ENCODE results near the gene HIPK2.

The HIPK2 gene

DNA sequence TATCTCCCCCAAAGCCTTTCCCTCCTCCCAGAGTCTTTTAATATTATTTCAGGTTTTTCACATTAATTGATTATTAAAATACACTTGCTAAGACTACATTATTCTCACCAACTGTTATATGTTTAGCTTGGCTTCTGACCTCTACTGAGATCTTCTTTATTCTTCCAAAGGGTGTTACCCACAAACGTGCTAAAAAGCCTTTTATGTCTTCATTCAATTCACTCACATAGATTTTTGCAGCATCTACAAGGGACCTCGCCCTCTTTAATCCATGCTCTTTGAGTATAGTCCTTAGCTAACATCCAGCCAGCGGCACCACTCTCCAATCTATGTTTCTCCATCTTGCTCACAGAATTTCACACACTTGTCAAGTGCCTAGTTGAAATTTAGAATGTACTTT is 115.9 kb downstream of the HIPK2 start:
- no peak overlapping the region for H3K27ac ChIP-seq
- no peak for DNase-seq (ENCODE audit: low read depth, low spot score)

DNA sequence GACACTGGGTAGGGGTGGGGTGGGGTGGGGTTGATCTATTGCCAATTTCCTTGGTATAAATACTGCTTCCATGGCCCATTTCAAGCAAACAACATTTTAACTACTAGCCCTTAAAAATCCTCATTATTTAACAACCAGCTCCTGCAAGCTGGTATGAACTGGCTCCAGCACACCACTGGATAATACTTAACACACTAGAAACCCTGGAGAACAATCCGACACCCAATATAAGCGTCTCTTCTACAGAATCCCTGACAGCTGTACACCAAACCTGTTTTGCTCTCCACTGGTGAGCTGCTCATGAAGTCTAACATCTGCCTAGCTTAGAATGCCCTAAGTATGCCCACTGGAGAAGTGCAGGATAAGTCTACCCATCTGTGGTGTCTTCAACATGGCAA is 116.8 kb downstream of the HIPK2 start:
- DNase-seq (ENCODE audit: low read depth, low spot score) = no peak
- Histone ChIP-seq H3K9ac (ENCODE audit: insufficient read length) (no peak overlapping the region), H3K36me3 (ENCODE audit: insufficient read depth, low read length) (no peaks in the 10 kb centered on the region), H3K27ac (no peak overlapping the region), H3K4me3 (no peak overlapping the region), H3K9me3 (ENCODE audit: low read depth, low read length) (no peaks in the 10 kb centered on the region)
- TF ChIP-seq EZH2 (IDR thresholded peaks at IDR 0.05) (no peak), POLR2AphosphoS5 (IDR thresholded peaks at IDR 0.05; ENCODE audit: borderline replicate concordance, low read depth, low read length) (no peak), FOXP2 (optimal IDR thresholded peaks at IDR 0.05; ENCODE audit: control extremely low read depth, extremely low read length, insufficient read depth) (no peak)

More for the DNA sequence above, 115.9 kb downstream of the HIPK2 start:
- Histone ChIP-seq H3K4me3 (no peak overlapping the region), H3K9me3 (ENCODE audit: low read depth, low read length) (no peaks in the 10 kb centered on the region), H3K9ac (ENCODE audit: insufficient read length) (no peak overlapping the region), H3K36me3 (ENCODE audit: insufficient read depth, low read length) (no peaks in the 10 kb centered on the region)
- TF ChIP-seq FOXP2 (optimal IDR thresholded peaks at IDR 0.05; ENCODE audit: control extremely low read depth, extremely low read length, insufficient read depth) = no peak
- TF ChIP-seq POLR2AphosphoS5 (IDR thresholded peaks at IDR 0.05; ENCODE audit: borderline replicate concordance, low read depth, low read length) = no peak
- no peak for TF ChIP-seq EZH2 (IDR thresholded peaks at IDR 0.05)

DNA sequence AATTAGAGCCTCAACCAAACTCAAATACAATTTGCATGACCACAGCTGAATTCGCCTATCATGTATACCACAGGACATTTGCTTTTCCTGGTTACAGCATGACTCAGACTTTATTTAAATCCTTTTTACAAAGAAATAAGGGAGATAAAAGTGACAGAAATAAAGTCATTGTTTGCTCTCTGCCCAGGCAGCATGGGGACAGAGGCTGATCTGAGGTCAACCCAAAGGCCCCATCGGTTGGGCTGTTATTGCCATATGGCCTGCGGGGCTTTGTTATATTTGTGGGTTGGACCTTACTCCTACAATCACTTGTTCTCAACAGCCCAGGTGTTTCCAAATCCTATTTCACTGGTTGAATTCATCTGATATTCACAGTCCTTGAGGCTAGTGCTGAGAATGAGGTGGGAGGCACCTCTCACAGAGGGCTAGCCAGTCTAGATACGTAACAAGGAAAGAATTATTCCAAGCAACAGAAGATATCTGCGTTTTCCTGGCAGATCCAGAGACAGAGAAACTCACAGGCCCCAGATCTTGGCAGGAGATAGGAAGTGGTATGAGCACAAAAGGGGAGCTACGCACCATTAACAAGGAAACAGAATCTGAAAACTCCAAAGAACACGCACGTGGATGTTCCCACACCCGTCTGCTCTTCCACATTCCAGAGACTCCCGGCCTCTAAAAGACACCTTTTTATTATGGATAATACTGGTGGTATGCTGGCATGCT is 117.3 kb downstream of the HIPK2 start:
- Histone ChIP-seq H3K9me3 (ENCODE audit: low read depth, low read length) (no peaks in the 10 kb centered on the region), H3K9ac (ENCODE audit: insufficient read length) (no peak overlapping the region), H3K27ac (no peak overlapping the region), H3K4me3 (no peak overlapping the region), H3K36me3 (ENCODE audit: insufficient read depth, low read length) (no peaks in the 10 kb centered on the region)
- TF ChIP-seq FOXP2 (optimal IDR thresholded peaks at IDR 0.05; ENCODE audit: control extremely low read depth, extremely low read length, insufficient read depth) (no peak), EZH2 (IDR thresholded peaks at IDR 0.05) (no peak), POLR2AphosphoS5 (IDR thresholded peaks at IDR 0.05; ENCODE audit: borderline replicate concordance, low read depth, low read length) (no peak)
- DNase-seq (ENCODE audit: low read depth, low spot score) = no peak

DNA sequence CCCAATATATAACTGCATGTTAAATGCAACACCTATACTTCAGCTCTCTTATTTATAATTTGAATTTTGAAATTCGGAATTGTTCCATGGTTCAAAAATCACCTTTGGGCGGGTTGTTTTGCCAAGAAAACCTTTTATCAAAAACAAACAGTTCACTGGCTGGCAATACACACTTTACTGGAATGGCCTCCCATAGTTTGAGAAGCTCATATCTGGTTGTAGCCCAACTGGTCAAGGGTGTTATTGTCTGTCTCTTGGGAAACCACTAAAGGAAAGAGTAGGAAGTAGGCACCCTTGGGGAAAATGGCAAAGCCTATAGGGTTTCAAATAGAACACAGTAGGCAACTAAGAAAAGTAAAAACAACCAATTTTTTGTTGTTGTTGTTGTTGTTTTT is 117.9 kb downstream of the HIPK2 start:
- TF ChIP-seq EZH2 (IDR thresholded peaks at IDR 0.05) (no peak), POLR2AphosphoS5 (IDR thresholded peaks at IDR 0.05; ENCODE audit: borderline replicate concordance, low read depth, low read length) (no peak), FOXP2 (optimal IDR thresholded peaks at IDR 0.05; ENCODE audit: control extremely low read depth, extremely low read length, insufficient read depth) (no peak)
- no peak overlapping the region for H3K27ac ChIP-seq
- H3K9ac ChIP-seq (ENCODE audit: insufficient read length) = no peak overlapping the region
- H3K36me3 ChIP-seq (ENCODE audit: insufficient read depth, low read length) = no peaks in the 10 kb centered on the region
- DNase-seq (ENCODE audit: low read depth, low spot score) = no peak
- H3K9me3 ChIP-seq (ENCODE audit: low read depth, low read length) = no peaks in the 10 kb centered on the region
- no peak overlapping the region for H3K4me3 ChIP-seq

DNA sequence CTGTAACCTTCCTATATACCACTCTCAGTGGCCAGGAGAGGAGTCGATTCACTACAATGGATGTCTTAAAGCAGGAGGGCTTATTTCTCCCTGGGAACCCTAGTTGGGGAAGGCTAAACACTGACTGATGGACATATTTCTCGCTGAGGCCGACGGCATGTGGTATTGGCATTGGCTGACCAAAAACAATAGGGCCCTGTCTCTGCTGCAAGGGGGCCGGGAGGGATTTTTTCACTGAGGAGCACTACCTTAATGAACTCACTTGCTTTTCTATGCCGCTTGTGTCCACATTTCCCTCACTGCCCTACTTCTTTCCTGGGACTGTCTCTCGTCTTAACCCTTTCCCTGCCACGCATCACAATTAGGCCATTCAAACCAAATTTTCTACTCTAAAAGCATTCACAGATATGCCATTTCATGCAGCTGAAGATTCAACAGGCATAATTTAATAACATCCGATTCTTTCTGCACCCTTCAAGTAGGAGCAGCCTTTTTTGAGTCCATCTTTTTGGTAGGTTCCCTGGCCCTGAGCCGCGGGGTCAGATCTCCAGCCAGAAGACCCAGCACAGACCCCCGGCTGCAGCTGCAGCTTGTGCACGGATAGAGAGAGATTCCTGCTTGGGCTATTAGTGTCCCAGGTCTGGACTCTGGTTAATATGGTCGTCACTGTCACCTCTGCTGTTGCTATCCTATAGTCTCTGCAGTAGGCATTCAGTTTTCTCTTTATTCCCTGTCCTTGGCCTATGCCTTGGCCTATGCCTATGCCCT is 118.7 kb downstream of the HIPK2 start:
- H3K36me3 ChIP-seq (ENCODE audit: insufficient read depth, low read length) = no peaks in the 10 kb centered on the region
- no peak overlapping the region for H3K27ac ChIP-seq
- H3K9me3 ChIP-seq (ENCODE audit: low read depth, low read length) = no peaks in the 10 kb centered on the region
- no peak overlapping the region for H3K9ac ChIP-seq (ENCODE audit: insufficient read length)
- H3K4me3 ChIP-seq = no peak overlapping the region
- TF ChIP-seq FOXP2 (optimal IDR thresholded peaks at IDR 0.05; ENCODE audit: control extremely low read depth, extremely low read length, insufficient read depth) = no peak
- TF ChIP-seq EZH2 (IDR thresholded peaks at IDR 0.05) = no peak
- TF ChIP-seq POLR2AphosphoS5 (IDR thresholded peaks at IDR 0.05; ENCODE audit: borderline replicate concordance, low read depth, low read length) = no peak
- no peak for DNase-seq (ENCODE audit: low read depth, low spot score)

DNA sequence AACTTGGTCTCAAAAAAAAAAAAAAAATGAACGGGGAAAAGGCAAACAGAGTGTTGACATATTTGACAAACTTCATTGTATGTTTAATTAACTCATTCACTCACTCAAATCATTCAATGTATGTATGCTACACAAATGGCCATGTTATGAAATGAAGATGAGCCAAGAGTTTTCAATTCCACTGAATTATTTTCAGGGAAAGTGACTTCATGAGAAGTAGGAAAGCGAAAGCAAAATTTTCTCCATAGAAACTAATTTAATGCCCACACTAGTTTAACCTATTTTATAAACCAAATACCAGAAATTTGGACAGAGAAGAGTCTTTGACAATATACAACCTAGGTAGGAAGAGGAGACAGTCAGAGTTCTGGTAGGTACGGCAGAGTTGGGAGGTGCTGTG is 119.5 kb downstream of the HIPK2 start:
- H3K36me3 ChIP-seq (ENCODE audit: insufficient read depth, low read length) = no peaks in the 10 kb centered on the region
- TF ChIP-seq EZH2 (IDR thresholded peaks at IDR 0.05) (no peak), POLR2AphosphoS5 (IDR thresholded peaks at IDR 0.05; ENCODE audit: borderline replicate concordance, low read depth, low read length) (no peak), FOXP2 (optimal IDR thresholded peaks at IDR 0.05; ENCODE audit: control extremely low read depth, extremely low read length, insufficient read depth) (no peak)

DNA sequence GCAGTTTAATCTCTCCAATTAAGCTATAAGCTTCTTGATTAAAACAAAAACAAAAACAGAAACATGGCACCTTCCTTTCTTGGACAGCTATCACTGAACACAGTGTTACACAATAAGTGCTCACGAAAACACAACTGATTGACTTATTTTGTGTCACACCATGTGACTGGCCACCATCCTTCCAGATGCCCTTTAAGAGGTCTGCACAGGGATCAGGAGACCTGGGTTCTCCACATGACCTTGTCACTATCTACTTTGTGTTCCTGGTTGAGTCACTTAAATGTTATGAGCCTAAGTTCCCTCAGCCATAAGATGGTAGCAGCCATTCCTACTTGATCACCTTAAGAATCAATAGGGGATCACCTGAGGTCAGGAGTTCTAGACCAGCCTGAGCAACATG is 120.1 kb downstream of the HIPK2 start:
- no peak for DNase-seq (ENCODE audit: low read depth, low spot score)
- no peak overlapping the region for H3K9ac ChIP-seq (ENCODE audit: insufficient read length)
- TF ChIP-seq POLR2AphosphoS5 (IDR thresholded peaks at IDR 0.05; ENCODE audit: borderline replicate concordance, low read depth, low read length) = no peak
- no peak for TF ChIP-seq EZH2 (IDR thresholded peaks at IDR 0.05)
- no peak for TF ChIP-seq FOXP2 (optimal IDR thresholded peaks at IDR 0.05; ENCODE audit: control extremely low read depth, extremely low read length, insufficient read depth)
- H3K27ac ChIP-seq = no peak overlapping the region
- H3K9me3 ChIP-seq (ENCODE audit: low read depth, low read length) = no peaks in the 10 kb centered on the region
- H3K4me3 ChIP-seq = no peak overlapping the region
- no peaks in the 10 kb centered on the region for H3K36me3 ChIP-seq (ENCODE audit: insufficient read depth, low read length)

More for the DNA sequence above, 119.5 kb downstream of the HIPK2 start:
- no peak overlapping the region for H3K4me3 ChIP-seq
- H3K9me3 ChIP-seq (ENCODE audit: low read depth, low read length) = no peaks in the 10 kb centered on the region
- no peak overlapping the region for H3K27ac ChIP-seq
- no peak for DNase-seq (ENCODE audit: low read depth, low spot score)
- no peak overlapping the region for H3K9ac ChIP-seq (ENCODE audit: insufficient read length)

DNA sequence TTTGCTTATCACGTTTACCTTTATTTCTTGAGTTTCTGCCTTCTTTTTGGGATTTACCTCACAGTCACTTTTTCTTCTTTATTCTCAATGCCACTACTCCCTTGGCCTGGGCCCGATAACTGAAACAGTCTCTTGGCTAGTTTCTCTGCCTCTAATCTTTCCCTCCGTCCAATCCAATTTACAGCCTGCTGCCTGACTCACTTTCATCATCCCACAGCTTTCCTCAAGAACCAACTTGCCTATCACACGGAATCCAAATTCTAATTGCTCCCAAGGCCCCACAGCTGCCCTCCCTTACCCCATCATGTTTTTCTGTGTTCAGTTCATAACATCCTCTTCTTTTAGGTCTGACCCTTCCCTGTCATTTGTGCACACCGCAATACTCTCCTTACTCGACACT is 121.4 kb downstream of the HIPK2 start:
- Histone ChIP-seq H3K36me3 (ENCODE audit: insufficient read depth, low read length) (no peaks in the 10 kb centered on the region), H3K27ac (no peak overlapping the region)
- TF ChIP-seq FOXP2 (optimal IDR thresholded peaks at IDR 0.05; ENCODE audit: control extremely low read depth, extremely low read length, insufficient read depth) = no peak
- TF ChIP-seq POLR2AphosphoS5 (IDR thresholded peaks at IDR 0.05; ENCODE audit: borderline replicate concordance, low read depth, low read length) = no peak
- no peak for TF ChIP-seq EZH2 (IDR thresholded peaks at IDR 0.05)

More for the DNA sequence above, 121.4 kb downstream of the HIPK2 start:
- Histone ChIP-seq H3K9ac (ENCODE audit: insufficient read length) (no peak overlapping the region), H3K4me3 (no peak overlapping the region), H3K9me3 (ENCODE audit: low read depth, low read length) (no peaks in the 10 kb centered on the region)
- no peak for DNase-seq (ENCODE audit: low read depth, low spot score)
